T-cell (primary cell): ENCODE measurements around the gene TIMP2. TPM values are rescaled to one million over a fixed set of nuclear protein-coding genes. Genes with fewer than 3 reads are reported as not detected.
"Not testable (repeated sequence)": the region's sequence is repeated elsewhere in the genome, so short reads cannot be mapped to it uniquely, and the experiment has no call there.

Experiments used
- ATAC-seq, 4 experiments: fragments of 200-7000 bp in 3 of 4; fragments of 150-1000 bp in 1 of 4; cut with Tn5 transposase; replicated peaks in 1 of 4; 1 replicate in 3 of 4; 2 replicates in 1 of 4; pipeline ENCODE4 v1.10.0; 2021; ENCODE audit warnings: moderate library complexity in 3 of 4, mild to moderate bottlenecking in 2 of 4, moderate number of reproducible peaks in 1 of 4
- CTCF ChIA-PET, 2 donors: fragments of 300-600 bp; sonication (Branson Sonifier 250); formaldehyde crosslinking; loops; one replicate each; lab custom pipeline; 2022; ENCODE audit warnings: antibody characterized with exemption in 2 of 2; lab: Charles Lee
- POLR2A ChIA-PET, 2 donors: fragments of 300-600 bp; sonication (Branson Sonifier 250); formaldehyde crosslinking; loops; one replicate each; lab custom pipeline; 2022; ENCODE audit warnings: antibody characterized with exemption in 2 of 2; lab: Charles Lee
- DNase-seq, 35 experiments: peaks; one replicate each; pipeline versions ENCODE4 v3.0.0 to v3.0.0-alpha.2; 2013 to 2023
- H3K27ac ChIP-seq: one replicate; pipeline ENCODE4 v1.5.1; 2013; ENCODE audit warnings: low read length
- H3K27me3 ChIP-seq, 2 experiments: replicated peaks in 1 of 2; 1 replicate in 1 of 2; 2 replicates in 1 of 2; pipeline versions ENCODE4 v1.6.1 to v1.7.0; 2013; ENCODE audit warnings: low read length in 1 of 2, mixed read lengths in 1 of 2; ENCODE audit not compliant: control insufficient read depth in 2 of 2, insufficient read depth in 2 of 2; ENCODE audit errors: extremely low read depth in 1 of 2
- H3K36me3 ChIP-seq, 2 donors: 1 replicate in 1 of 2; 2 replicates in 1 of 2; pipeline versions ENCODE4 v1.6.1 to v1.7.0; 2013; ENCODE audit warnings: low read length in 1 of 2; ENCODE audit not compliant: control insufficient read depth in 2 of 2, insufficient read depth in 1 of 2; ENCODE audit errors: extremely low read depth in 1 of 2
- H3K4me1 ChIP-seq, 2 experiments: 1 replicate in 1 of 2; 2 replicates in 1 of 2; pipeline versions ENCODE4 v1.6.1 to v1.7.0; 2013; ENCODE audit warnings: low read length in 2 of 2, mixed read lengths in 1 of 2; ENCODE audit not compliant: insufficient read depth in 2 of 2, control insufficient read depth in 1 of 2; ENCODE audit errors: extremely low read depth in 1 of 2
- H3K4me3 ChIP-seq, 2 donors: 1 replicate in 1 of 2; 2 replicates in 1 of 2; pipeline versions ENCODE4 v1.5.1 to v1.7.0; 2013; ENCODE audit warnings: mild to moderate bottlenecking in 2 of 2, low read length in 1 of 2, moderate library complexity in 1 of 2; ENCODE audit not compliant: control insufficient read depth in 1 of 2; ENCODE audit errors: extremely low read depth in 1 of 2
- H3K9me3 ChIP-seq: 2 replicates; pipeline ENCODE4 v1.7.0; 2013
- H3K27ac Mint-ChIP-seq, 2 donors: one replicate each; pipeline ENCODE4 v1.8.0; 2020 to 2021; ENCODE audit warnings: mild to moderate bottlenecking in 2 of 2, mixed read lengths in 2 of 2
- H3K27me3 Mint-ChIP-seq, 2 donors: one replicate each; pipeline ENCODE4 v1.8.0; 2021 to 2022; ENCODE audit warnings: mixed read lengths in 2 of 2
- H3K36me3 Mint-ChIP-seq: one replicate; pipeline ENCODE4 v1.8.0; 2021; ENCODE audit warnings: mixed read lengths
- H3K4me1 Mint-ChIP-seq, 3 donors: one replicate each; pipeline ENCODE4 v1.8.0; 2020 to 2022; ENCODE audit warnings: mixed read lengths in 3 of 3, mild to moderate bottlenecking in 1 of 3
- H3K4me3 Mint-ChIP-seq, 3 donors: one replicate each; pipeline ENCODE4 v1.8.0; 2020 to 2022; ENCODE audit warnings: mild to moderate bottlenecking in 3 of 3, mixed read lengths in 3 of 3, moderate library complexity in 3 of 3
- H3K9me3 Mint-ChIP-seq, 3 donors: one replicate each; pipeline ENCODE4 v1.8.0; 2020 to 2022; ENCODE audit warnings: mixed read lengths in 3 of 3
- WGBS: methylation state at CpG from one replicate; pipeline ENCODE4 v1.1.5; 2013; ENCODE audit warnings: missing lambda C conversion rate; ENCODE audit not compliant: insufficient coverage; 5-methylcytosine and 5-hydroxymethylcytosine counted together
- total RNA-seq, 35 experiments: library from RNA in 6 of 35; stranded (reverse) in 6 of 35; fragments of 120-200 nt in 1 of 35; gene quantifications; one replicate each; pipeline versions ENCODE4 v1.2.1 to v1.2.4 and lab custom pipeline; 2013 to 2026

TIMP2 gene
- total RNA-seq, 5 donors from 2014 or later (not counting 1 experiment from before 2014, with no cell fraction given): 5.1 to 6.7 (median 6.5) TPM

DNA sequence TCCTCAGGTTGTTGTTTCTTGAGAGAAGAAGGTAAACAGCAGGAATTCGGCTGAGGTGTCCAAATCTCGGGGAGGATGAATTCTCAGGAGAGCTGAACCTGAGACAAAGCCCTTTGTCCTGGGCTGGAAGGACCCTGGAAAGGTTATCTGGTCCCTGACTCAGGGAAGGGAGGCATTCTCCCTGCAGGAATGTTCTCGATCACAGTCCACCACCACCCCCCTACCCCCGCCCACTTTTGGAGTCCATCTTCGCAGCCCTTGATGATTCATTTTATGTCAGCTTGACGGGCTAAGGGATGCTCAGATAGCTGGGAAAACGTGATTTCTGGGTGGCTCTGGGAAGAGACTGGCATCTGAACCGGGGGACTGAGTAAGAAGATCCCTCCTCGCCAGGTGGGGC lies 20.8 kb downstream of the TIMP2 start:
- POLR2A ChIA-PET: interaction anchor here in 1 of 2 donors (0.5 kb wide), 1 partner anchor 56 kb away, joined by 3 read pairs; no protein-coding TSS in a partner anchor
- no peak for ATAC-seq

DNA sequence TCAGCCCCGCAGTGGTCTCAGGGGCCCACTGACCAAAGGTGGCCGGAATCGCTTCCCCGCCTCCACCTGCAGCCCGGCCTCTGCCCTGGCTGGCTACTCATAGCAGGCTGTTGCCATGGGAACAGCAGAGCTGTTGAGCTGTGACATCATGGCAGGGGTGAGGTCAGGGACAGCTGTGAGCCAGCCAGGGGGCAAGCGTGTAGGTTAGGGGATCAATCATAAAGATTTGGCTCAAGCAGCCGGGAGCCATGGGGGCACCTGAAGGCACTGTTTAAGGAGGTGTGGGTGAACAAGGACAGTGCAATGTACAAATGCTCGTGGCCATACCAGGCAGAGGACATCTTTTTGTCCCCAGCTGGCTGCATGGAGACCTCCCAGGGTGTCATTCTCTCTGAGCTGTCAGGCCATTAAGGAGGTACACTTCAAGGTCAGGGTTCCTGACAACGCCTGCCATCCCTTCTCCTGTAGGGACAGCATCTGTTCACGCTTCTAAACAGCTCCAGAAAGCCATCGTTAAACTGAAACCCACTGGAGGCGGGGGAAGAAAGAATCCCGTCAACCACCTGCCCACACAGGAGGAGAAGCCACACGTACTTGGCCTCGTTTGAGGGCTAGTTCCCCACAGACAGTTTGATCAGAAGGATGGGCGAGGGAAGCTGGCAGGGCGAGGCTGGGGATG lies 21.9 kb downstream of the TIMP2 start, which contains the start of gene CEP295NL:
Gene CEP295NL, minus strand, starts transcription at position 101 of the 679 bp plus-strand sequence. CDS start 1,373 bp downstream, outside the sequence.
- ChIA-PET CTCF (no interaction called here), POLR2A (no interaction called here)
- ATAC-seq (no peak), DNase-seq (no peak)
- H3K4me3 Mint-ChIP-seq: no peak within 1 kb of the TSS
- peaks cover 4 to 9% (median 8%) of the 10 kb centered on the region in 3 donors for H3K4me1 Mint-ChIP-seq
- no peaks in the 10 kb centered on the region for H3K36me3 Mint-ChIP-seq
- no peaks in the 10 kb centered on the region for H3K9me3 Mint-ChIP-seq
- H3K27ac Mint-ChIP-seq: no peak within 1 kb of the TSS
- WGBS: 48% methylated on average over 14 of the region's 17 CpGs
- Histone ChIP-seq H3K9me3 (no peaks in the 10 kb centered on the region), H3K4me3 (no peak within 1 kb of the TSS), H3K27me3 (peaks cover 0 to 16% of the 10 kb centered on the region in 2 experiments), H3K4me1 (peaks cover 0 to 5% of the 10 kb centered on the region in 2 experiments), H3K36me3 (no peaks in the 10 kb centered on the region), H3K27ac (no peak within 1 kb of the TSS)
- no peaks in the 10 kb centered on the region for H3K27me3 Mint-ChIP-seq

More for the DNA sequence above, 20.8 kb downstream of the TIMP2 start:
- Histone ChIP-seq H3K27ac (no peak overlapping the region), H3K36me3 (no peaks in the 10 kb centered on the region), H3K4me3 (no peak overlapping the region), H3K9me3 (no peaks in the 10 kb centered on the region), H3K4me1 (peaks cover 0 to 5% of the 10 kb centered on the region in 2 experiments), H3K27me3 (peaks cover 0 to 15% of the 10 kb centered on the region in 2 experiments)
- no peak for DNase-seq
- H3K27ac Mint-ChIP-seq: no peak overlapping the region
- H3K4me1 Mint-ChIP-seq: peaks cover 4 to 9% (median 8%) of the 10 kb centered on the region in 3 donors
- CTCF ChIA-PET: no interaction called here
- WGBS: 79% methylated on average over 7 of the region's 9 CpGs
- H3K9me3 Mint-ChIP-seq: no peaks in the 10 kb centered on the region
- H3K4me3 Mint-ChIP-seq: no peak overlapping the region
- H3K36me3 Mint-ChIP-seq: no peaks in the 10 kb centered on the region
- H3K27me3 Mint-ChIP-seq: peaks cover 0 to 3% of the 10 kb centered on the region in 2 donors

GRCh38 chr17:78902231-78902630 lies 23.0 kb downstream of the TIMP2 start:
- H3K27ac ChIP-seq, H3K4me3 ChIP-seq, POLR2A ChIA-PET, H3K4me1 Mint-ChIP-seq, CTCF ChIA-PET, H3K36me3 Mint-ChIP-seq, ATAC-seq, H3K27ac Mint-ChIP-seq, H3K9me3 ChIP-seq, H3K36me3 ChIP-seq, H3K4me1 ChIP-seq, H3K27me3 Mint-ChIP-seq, H3K9me3 Mint-ChIP-seq, DNase-seq, H3K4me3 Mint-ChIP-seq: not testable (repeated sequence)
- 72% methylated on average over 5 of the region's 8 CpGs for WGBS
- H3K27me3 ChIP-seq: peaks cover 0 to 21% of the 10 kb centered on the region in 2 experiments

DNA sequence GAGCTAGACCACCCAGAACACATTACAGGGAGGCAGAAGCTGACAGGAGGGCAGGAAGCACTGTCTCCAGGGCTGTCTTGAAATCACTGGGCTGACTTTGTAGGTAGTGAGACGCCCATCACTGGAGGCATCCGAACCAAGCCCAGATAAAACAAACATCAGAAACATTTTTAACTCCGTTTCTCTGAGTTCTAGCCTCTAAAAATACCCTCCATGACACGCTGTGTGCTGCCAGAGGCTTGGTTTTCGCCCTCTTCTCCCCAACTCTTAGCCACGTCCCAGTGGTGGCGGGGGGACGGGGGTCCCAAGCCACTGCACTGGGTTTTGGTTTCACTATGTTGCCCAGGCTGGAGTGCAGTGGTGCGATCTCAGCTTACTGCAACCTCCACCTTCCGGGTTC lies 23.4 kb downstream of the TIMP2 start:
- peaks cover 4 to 9% (median 8%) of the 10 kb centered on the region in 3 donors for H3K4me1 Mint-ChIP-seq
- no peaks in the 10 kb centered on the region for H3K36me3 ChIP-seq
- ATAC-seq: no peak
- H3K27ac Mint-ChIP-seq: no peak overlapping the region
- H3K27me3 ChIP-seq: peaks cover 0 to 21% of the 10 kb centered on the region in 2 experiments
- CTCF ChIA-PET: no interaction called here
- H3K36me3 Mint-ChIP-seq: no peaks in the 10 kb centered on the region
- no peak overlapping the region for H3K4me3 Mint-ChIP-seq
- no peak for DNase-seq
- POLR2A ChIA-PET: no interaction called here
- H3K9me3 ChIP-seq: no peaks in the 10 kb centered on the region
- peaks cover 0 to 5% of the 10 kb centered on the region in 2 experiments for H3K4me1 ChIP-seq
- H3K9me3 Mint-ChIP-seq: no peaks in the 10 kb centered on the region
- 95% methylated on average over 6 of the region's 10 CpGs for WGBS
- no peak overlapping the region for H3K4me3 ChIP-seq
- H3K27me3 Mint-ChIP-seq: no peaks in the 10 kb centered on the region
- H3K27ac ChIP-seq: no peak overlapping the region

GRCh38 chr17:78900816-78901215 lies 24.4 kb downstream of the TIMP2 start:
- CTCF ChIA-PET: no interaction called here
- Mint-ChIP-seq H3K27me3 (no peaks in the 10 kb centered on the region), H3K9me3 (no peaks in the 10 kb centered on the region), H3K27ac (no peak overlapping the region), H3K4me1 (peaks cover 4 to 9% (median 8%) of the 10 kb centered on the region in 3 donors), H3K4me3 (no peak overlapping the region), H3K36me3 (no peaks in the 10 kb centered on the region)
- H3K9me3 ChIP-seq: no peaks in the 10 kb centered on the region
- no peak overlapping the region for H3K27ac ChIP-seq
- DNase-seq (no peak), ATAC-seq (no peak)
- peaks cover 0 to 26% of the 10 kb centered on the region in 2 experiments for H3K27me3 ChIP-seq
- H3K36me3 ChIP-seq: no peaks in the 10 kb centered on the region
- H3K4me1 ChIP-seq: peaks cover 0 to 5% of the 10 kb centered on the region in 2 experiments
- WGBS: 88% methylated on average over 29 of the region's 29 CpGs
- no peak overlapping the region for H3K4me3 ChIP-seq
- POLR2A ChIA-PET: interaction anchor here in 1 of 2 donors (0.6 kb wide), 1 partner anchor 28 kb away, joined by 3 read pairs; no protein-coding TSS in a partner anchor

- Mint-ChIP-seq H3K9me3 (no peaks in the 10 kb centered on the region), H3K4me3 (no peak overlapping the region), H3K4me1 (peaks cover 4 to 9% (median 8%) of the 10 kb centered on the region in 3 donors), H3K27me3 (no peaks in the 10 kb centered on the region), H3K36me3 (no peaks in the 10 kb centered on the region), H3K27ac (no peak overlapping the region)
- Histone ChIP-seq H3K9me3 (no peaks in the 10 kb centered on the region), H3K4me1 (peaks cover 0 to 5% of the 10 kb centered on the region in 2 experiments), H3K4me3 (no peak overlapping the region), H3K27ac (no peak overlapping the region), H3K27me3 (peaks cover 0 to 26% of the 10 kb centered on the region in 2 experiments), H3K36me3 (no peaks in the 10 kb centered on the region)
- CTCF ChIA-PET: interaction anchor here (0.5 to 0.7 kb wide), 3 partner anchors 12 to 128 kb away, joined by 3 read pairs; no protein-coding TSS in a partner anchor
- POLR2A ChIA-PET: interaction anchor here in 1 of 2 donors (0.5 to 0.6 kb wide), 2 partner anchors 31 to 47 kb away, joined by 3 to 7 read pairs; no protein-coding TSS in a partner anchor
- WGBS: 63% methylated on average over 9 of the region's 18 CpGs
- ATAC-seq (no peak), DNase-seq (no peak)
These were observed 25.6 kb downstream of the TIMP2 start for GRCh38 chr17:78899361-78900260.
